Measurements from ENCODE around the gene ACD. TPM values are rescaled to one million over a fixed set of nuclear protein-coding genes. Genes with fewer than 3 reads are reported as not detected.

The ACD gene
- total RNA-seq, 6 experiments from 2014 or later: 4.0 to 8.2 (median 5.9) TPM

DNA sequence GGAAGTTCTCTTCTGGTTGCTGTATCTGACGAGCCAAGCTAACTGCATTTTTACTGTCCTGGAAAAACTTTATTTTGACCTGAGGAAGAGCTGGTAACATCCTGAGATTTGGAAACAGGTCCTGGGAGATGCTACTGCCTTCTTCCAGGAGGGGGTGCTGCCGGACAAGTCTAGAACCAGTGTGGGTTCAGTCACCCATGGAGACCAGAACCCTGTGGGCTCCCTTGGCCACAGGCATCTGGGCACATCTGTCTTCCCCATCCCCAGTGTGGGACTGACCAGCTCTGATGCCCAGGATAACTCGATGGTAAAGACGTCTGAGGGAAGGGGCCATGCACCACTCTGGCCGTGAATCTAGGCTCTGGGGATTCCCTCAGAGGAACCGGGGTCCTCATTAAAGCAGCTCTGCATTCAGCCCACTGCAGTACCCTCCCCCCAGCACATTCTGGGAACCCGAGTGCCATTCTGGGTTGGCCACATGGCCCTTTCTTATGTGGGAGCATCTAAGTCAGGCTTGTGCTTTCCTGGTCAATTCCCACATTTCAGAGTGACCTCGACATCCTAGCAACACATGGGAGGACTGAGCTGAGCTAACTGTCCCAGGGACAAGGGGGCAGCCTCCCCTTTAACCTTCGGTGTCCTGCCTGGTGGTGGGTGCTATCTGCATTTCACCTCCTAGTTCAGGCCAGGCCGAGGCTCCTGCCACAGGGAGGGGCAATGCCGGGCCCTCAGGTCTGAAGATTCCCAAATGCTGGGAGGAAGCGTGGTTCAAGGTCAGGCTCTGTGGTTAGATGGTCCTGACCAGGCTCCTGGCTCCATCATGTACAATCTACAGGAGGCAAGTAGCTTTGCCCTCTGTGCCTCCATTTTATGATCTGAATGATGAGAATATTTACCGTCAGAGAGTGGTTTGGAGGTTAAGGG lies 12.9 kb upstream of the ACD start:
- H3K36me3 ChIP-seq: no peaks in the 10 kb centered on the region
- peak; percentile 78 to 79 (median 78) for DNase-seq
- no peak overlapping the region for H3K4me3 ChIP-seq
- no peaks in the 10 kb centered on the region for H3K9me3 ChIP-seq
- ATAC-seq: peak; percentile 46 to 51 (median 49)
- H3K4me1 ChIP-seq: peaks cover 0 to 68% (median 35%) of the 10 kb centered on the region in 4 donors
- 21% methylated on average over 3 of the region's 13 CpGs for WGBS (ENCODE audit: insufficient coverage, low coverage, low lambda C conversion rate, missing lambda C conversion rate)
- no peaks in the 10 kb centered on the region for H3K27me3 ChIP-seq
- TF ChIP-seq, protein P1, sequence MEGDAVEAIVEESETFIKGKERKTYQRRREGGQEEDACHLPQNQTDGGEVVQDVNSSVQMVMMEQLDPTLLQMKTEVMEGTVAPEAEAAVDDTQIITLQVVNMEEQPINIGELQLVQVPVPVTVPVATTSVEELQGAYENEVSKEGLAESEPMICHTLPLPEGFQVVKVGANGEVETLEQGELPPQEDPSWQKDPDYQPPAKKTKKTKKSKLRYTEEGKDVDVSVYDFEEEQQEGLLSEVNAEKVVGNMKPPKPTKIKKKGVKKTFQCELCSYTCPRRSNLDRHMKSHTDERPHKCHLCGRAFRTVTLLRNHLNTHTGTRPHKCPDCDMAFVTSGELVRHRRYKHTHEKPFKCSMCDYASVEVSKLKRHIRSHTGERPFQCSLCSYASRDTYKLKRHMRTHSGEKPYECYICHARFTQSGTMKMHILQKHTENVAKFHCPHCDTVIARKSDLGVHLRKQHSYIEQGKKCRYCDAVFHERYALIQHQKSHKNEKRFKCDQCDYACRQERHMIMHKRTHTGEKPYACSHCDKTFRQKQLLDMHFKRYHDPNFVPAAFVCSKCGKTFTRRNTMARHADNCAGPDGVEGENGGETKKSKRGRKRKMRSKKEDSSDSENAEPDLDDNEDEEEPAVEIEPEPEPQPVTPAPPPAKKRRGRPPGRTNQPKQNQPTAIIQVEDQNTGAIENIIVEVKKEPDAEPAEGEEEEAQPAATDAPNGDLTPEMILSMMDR (IDR thresholded peaks at IDR 0.05): peak; percentile 73 to 84 (median 79)
- no peak for TF ChIP-seq POLR2A (IDR thresholded peaks at IDR 0.05)
- peak overlapping the region; percentile 84 to 92 (median 86) for H3K27ac ChIP-seq
- intact Hi-C loops (cut with DNase I): loop anchor here (10.0 kb wide), 2 partner anchors 52 to 132 kb away; partner anchors contain the start of genes RANBP10 (in 1 of the 2) and TSNAXIP1 (in 1 of the 2)

DNA sequence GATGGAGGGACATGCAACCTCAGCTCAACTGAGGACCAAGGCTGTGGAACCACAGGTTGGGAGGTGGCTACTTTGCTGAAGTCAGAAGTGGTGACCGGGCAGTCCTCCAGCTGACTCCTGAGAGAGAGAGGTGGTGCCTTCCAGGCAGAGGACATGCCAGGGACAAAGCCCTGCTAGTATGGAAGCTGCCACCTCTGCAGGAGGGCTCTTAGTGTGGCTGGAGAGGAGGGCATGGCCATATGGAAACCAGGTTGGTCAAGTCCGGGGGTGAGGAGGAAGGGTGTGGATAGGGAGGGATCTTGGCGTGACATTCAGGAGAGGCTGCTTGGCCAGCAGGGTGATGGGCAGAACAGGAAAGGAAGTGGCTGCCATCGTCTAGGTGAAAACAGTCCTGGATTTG lies 12.2 kb upstream of the ACD start:
- Histone ChIP-seq H3K4me3 (no peak overlapping the region), H3K27ac (peak overlapping the region in 2 of 3 donors; percentile 84 to 92), H3K36me3 (no peaks in the 10 kb centered on the region), H3K27me3 (no peaks in the 10 kb centered on the region), H3K4me1 (peaks cover 0 to 66% (median 40%) of the 10 kb centered on the region in 4 donors), H3K9me3 (no peaks in the 10 kb centered on the region)
- ATAC-seq: peak in 2 of 4 donors; percentile 8 to 17
- WGBS (ENCODE audit: insufficient coverage, low coverage, low lambda C conversion rate, missing lambda C conversion rate): 8% methylated on average over 3 of the region's 4 CpGs
- peak; percentile 80 to 81 (median 80) for DNase-seq
- intact Hi-C loops (cut with DNase I): loop anchor here (10.0 kb wide), 2 partner anchors 52 to 132 kb away; partner anchors contain the start of genes RANBP10 (in 1 of the 2) and TSNAXIP1 (in 1 of the 2)
- TF ChIP-seq, protein P1 (IDR thresholded peaks at IDR 0.05): no peak
- TF ChIP-seq POLR2A (IDR thresholded peaks at IDR 0.05): no peak

DNA sequence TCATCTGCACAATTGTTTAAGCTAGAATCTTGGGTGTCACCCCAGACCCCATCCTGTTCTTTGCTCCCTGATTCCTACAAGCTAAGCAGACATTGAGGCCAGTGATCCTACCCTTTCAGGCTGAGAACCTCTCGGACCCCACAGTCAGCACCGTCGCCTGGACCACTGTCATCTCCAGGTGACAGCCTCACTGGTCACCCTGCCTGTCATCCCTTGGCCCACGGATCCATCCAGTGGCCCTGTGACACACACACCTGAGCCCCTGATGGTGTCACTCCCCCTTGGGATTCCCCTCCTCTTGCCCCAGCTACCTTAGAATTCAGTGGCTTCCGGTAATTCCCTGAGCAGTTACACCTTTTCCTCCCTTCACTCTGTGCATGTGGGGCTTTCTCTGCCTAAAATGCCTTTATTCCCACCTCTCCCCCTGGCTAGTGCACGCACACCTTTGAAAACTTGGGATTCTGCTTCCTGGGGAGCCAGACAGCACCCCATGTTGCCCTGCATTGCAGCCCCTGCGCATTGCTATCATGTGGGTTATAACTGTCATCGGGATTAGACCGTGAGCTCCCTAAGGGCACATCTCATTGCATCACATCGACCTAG lies 9.5 kb upstream of the ACD start:
- TF ChIP-seq, protein P1 (IDR thresholded peaks at IDR 0.05): no peak
- no peak for TF ChIP-seq POLR2A (IDR thresholded peaks at IDR 0.05)
- Histone ChIP-seq H3K4me3 (no peak overlapping the region), H3K9me3 (no peaks in the 10 kb centered on the region), H3K4me1 (peaks cover 0 to 52% (median 30%) of the 10 kb centered on the region in 4 donors), H3K27me3 (no peaks in the 10 kb centered on the region), H3K27ac (no peak overlapping the region), H3K36me3 (no peaks in the 10 kb centered on the region)
- 81% methylated on average over 7 of the region's 10 CpGs for WGBS (ENCODE audit: insufficient coverage, low coverage, low lambda C conversion rate, missing lambda C conversion rate)
- DNase-seq (no peak), ATAC-seq (no peak)
- intact Hi-C loops (cut with DNase I): loop anchor here (10.0 kb wide), 2 partner anchors 55 to 135 kb away; partner anchors contain the start of genes RANBP10 (in 1 of the 2) and TSNAXIP1 (in 1 of the 2)

DNA sequence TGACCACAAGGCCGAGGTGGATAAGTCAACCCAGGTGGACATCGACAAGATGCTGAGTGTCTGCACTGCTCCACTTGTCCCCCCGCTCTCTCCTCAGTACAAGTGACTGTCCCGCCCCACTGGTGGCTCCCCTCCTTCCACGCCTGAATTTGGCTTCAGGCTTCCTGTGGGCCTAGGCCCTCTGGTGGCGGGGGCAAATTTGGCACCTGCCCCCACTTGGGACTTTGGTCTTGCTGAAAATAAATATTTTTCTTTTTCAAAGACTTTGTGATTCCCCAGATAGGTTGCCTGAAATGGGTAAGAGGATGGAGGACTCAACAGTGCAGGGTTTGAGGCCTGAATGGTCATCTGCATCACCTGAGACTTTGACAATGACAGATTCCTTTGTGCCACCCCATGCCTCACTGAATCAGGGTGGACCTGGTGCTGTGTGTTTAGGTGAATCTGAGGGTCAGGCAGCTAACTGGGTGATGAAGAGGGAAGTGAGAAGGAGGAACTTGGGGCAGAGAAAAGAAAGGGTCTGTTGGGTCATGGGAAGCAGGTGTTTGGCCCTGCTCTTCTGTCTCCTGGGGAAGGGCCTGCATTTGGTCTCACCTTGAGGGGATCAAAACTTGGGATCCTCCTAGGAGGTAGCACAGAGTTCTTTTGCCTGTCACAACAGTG lies 8.6 kb upstream of the ACD start:
- Histone ChIP-seq H3K4me3 (no peak overlapping the region), H3K9me3 (no peaks in the 10 kb centered on the region), H3K36me3 (no peaks in the 10 kb centered on the region), H3K27ac (peak overlapping the region in 1 of 3 donors; percentile 91), H3K4me1 (peaks cover 0 to 43% (median 26%) of the 10 kb centered on the region in 4 donors), H3K27me3 (no peaks in the 10 kb centered on the region)
- ATAC-seq (no peak), DNase-seq (no peak)
- 33% methylated on average over 1 of the region's 6 CpGs for WGBS (ENCODE audit: insufficient coverage, low coverage, low lambda C conversion rate, missing lambda C conversion rate)
- TF ChIP-seq POLR2A (IDR thresholded peaks at IDR 0.05): no peak
- TF ChIP-seq, protein P1 (IDR thresholded peaks at IDR 0.05): peak in 2 of 4 donors; percentile 13 to 17
- intact Hi-C loops (cut with DNase I): no loop called here
